Mononuclear cell (primary cell): ENCODE measurements around the gene MYO5B. TPM values are rescaled to one million over a fixed set of nuclear protein-coding genes. Genes with fewer than 3 reads are reported as not detected.
"Not testable (repeated sequence)": the region's sequence is repeated elsewhere in the genome, so short reads cannot be mapped to it uniquely, and the experiment has no call there.

Experiments
- H3K27me3 ChIP-seq: 2 replicates; pipeline ENCODE4 v1.6.0; 2011; ENCODE audit warnings: low read length, control low read depth; ENCODE audit not compliant: insufficient read depth
- H3K4me1 ChIP-seq: 2 replicates; pipeline ENCODE4 v1.5.1; 2011; ENCODE audit warnings: mild to moderate bottlenecking, low read length, control low read depth; ENCODE audit not compliant: insufficient read depth
- H3K4me3 ChIP-seq: 2 replicates; pipeline ENCODE4 v1.5.1; 2011; ENCODE audit warnings: mild to moderate bottlenecking, low read length, moderate library complexity
- H3K9me3 ChIP-seq: 2 replicates; pipeline ENCODE4 v1.5.1; 2011; ENCODE audit warnings: low read depth, mild to moderate bottlenecking, control low read depth, low read length
- total RNA-seq: library from RNA; depleted of rRNA; stranded (reverse); fragments of >200 nt; gene quantifications from one replicate; pipeline ENCODE4 v1.2.3, GENCODE V29; 2012

Gene MYO5B
- total RNA-seq, 1 donor = under 0.01 TPM

DNA sequence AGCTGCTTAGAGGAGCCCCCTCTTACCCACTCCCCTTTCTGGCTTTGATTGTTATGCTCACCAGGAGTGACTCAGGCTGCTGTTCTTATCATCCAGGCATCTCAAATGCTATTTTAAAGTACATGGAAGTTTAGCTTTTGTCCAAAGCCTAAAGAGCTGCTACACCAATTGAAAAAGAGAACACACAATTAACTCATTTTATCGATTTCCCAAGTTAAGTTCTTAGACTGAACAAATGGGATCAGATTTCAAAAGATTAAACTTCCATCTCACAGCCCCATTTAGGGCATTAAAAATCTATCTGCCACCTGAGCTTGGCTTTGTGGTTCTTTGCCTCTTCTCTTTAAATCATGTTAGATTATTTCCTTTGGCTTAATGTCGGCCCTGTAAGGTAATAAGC, 81.2 kb downstream of the MYO5B start:
- H3K27me3 ChIP-seq = no peaks in the 10 kb centered on the region
- no peaks in the 10 kb centered on the region for H3K9me3 ChIP-seq
- no peaks in the 10 kb centered on the region for H3K4me1 ChIP-seq

GRCh38 chr18:50111398-50111797, 83.5 kb downstream of the MYO5B start:
- no peaks in the 10 kb centered on the region for H3K27me3 ChIP-seq

More for the DNA sequence above, 81.2 kb downstream of the MYO5B start:
- no peak overlapping the region for H3K4me3 ChIP-seq

DNA sequence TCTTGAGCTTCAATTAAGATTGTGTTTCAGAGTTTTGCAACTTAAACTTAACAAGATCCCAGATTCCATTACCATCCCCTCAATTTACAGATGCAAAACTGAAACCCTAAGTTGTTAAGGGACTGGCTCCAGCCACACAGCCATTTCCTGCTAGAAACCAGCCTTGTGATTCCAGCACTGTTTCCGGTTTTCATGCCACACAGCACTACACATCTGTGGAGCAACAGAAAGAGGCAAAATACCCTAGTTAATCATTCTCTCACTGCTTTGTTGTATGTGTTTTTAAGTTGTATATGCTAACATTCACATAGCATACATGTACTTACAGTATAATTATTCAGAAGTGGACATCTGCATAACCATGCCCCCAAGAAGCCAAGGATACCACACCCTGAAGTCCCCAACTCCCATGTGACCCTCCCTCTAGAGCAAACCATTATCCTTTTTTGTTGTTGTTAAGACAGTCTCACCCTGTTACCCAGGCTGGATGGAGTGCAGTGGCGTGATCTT, 87.4 kb downstream of the MYO5B start:
- H3K27me3 ChIP-seq = no peaks in the 10 kb centered on the region
- H3K9me3 ChIP-seq = no peaks in the 10 kb centered on the region
- H3K4me3 ChIP-seq = no peak overlapping the region
- H3K4me1 ChIP-seq = no peaks in the 10 kb centered on the region

More at GRCh38 chr18:50111398-50111797, 83.5 kb downstream of the MYO5B start:
- Histone ChIP-seq H3K9me3 (no peaks in the 10 kb centered on the region), H3K4me3 (no peak overlapping the region), H3K4me1 (no peaks in the 10 kb centered on the region)

DNA sequence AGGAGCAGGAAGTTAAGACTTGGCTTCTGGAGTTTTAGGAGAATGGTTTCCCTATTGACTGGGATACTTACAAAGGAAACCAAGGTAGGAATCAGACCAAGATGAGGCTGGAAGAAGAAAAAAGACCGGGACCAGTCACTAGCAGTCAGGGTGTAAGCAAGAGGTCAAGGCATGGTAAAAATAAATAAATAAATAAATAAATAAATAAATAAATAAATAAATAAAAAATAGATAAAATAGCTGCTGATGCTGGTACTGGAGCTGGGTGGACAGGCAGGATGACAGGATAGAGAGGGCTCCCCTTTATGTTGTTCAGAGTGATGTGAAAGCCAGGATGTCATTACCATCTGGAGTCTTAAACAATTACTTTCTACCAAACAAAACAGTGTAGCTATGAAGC, 89.9 kb downstream of the MYO5B start:
- no peaks in the 10 kb centered on the region for H3K27me3 ChIP-seq
- H3K4me1 ChIP-seq = no peaks in the 10 kb centered on the region
- no peaks in the 10 kb centered on the region for H3K9me3 ChIP-seq
- no peak overlapping the region for H3K4me3 ChIP-seq

- no peaks in the 10 kb centered on the region for H3K4me1 ChIP-seq
- H3K27me3 ChIP-seq = no peaks in the 10 kb centered on the region
- no peaks in the 10 kb centered on the region for H3K9me3 ChIP-seq
- no peak overlapping the region for H3K4me3 ChIP-seq
Observed at GRCh38 chr18:50104421-50104820, 90.5 kb downstream of the MYO5B start.

- Histone ChIP-seq H3K4me1 (no peaks in the 10 kb centered on the region), H3K9me3 (no peaks in the 10 kb centered on the region), H3K27me3 (no peaks in the 10 kb centered on the region), H3K4me3 (no peak overlapping the region)
Observed at GRCh38 chr18:50099725-50100407, 95.1 kb downstream of the MYO5B start.

GRCh38 chr18:50097702-50098101, 97.2 kb downstream of the MYO5B start:
- H3K27me3 ChIP-seq = no peaks in the 10 kb centered on the region
- no peak overlapping the region for H3K4me3 ChIP-seq
- H3K4me1 ChIP-seq = no peaks in the 10 kb centered on the region
- no peaks in the 10 kb centered on the region for H3K9me3 ChIP-seq

DNA sequence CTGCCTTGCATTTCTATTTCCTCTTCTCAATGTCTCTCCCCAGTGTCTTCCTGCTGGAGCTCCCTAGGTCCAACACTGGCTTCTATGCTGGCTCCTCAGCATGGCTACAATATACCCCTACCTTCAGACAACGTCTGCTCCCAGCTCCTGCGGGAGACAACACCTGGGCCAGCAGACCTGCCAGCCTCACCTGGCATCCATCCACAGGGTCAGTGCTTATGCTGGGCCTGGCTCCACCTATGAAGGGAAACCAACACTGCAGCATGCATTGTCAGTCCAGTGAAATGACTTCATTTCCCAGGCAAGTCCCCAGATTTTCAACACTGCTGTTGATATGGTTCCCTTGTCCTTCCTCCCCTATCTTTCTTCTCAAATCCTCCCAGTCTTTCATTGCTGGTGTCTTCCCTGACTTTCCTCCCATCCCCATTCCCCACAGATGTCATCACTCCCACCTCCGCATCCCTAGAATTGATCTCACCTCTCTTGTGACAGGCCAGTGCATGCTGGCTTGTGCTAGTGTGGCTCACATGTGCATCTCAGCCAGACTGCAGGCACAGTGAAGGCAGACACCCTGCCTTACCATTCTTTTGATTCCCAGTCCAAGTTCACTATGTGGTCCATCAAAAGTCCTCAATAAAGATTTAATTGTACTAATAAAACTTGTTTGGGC, 98.0 kb downstream of the MYO5B start:
- no peak overlapping the region for H3K4me3 ChIP-seq
- H3K27me3 ChIP-seq = no peaks in the 10 kb centered on the region
- no peaks in the 10 kb centered on the region for H3K9me3 ChIP-seq
- H3K4me1 ChIP-seq = no peaks in the 10 kb centered on the region

DNA sequence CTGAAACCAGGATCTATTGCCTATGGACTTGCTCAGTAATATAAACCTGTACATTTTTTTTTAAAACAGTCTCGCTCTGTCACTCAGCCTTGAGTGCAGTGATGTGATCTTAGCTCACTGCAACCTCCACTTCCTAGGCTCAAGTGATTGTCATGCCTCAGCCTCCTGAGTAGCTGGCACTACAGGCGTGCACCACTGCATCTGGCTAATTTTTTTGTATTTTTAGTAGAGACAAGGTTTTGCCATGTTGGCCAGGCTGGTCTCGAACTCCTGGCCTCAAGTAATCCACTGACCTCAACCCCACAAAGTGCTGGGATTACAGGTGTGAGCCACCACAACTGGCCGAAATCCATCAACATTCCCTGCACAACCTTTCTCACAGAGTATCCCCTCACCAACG, 100.2 kb downstream of the MYO5B start:
- H3K4me3 ChIP-seq, H3K4me1 ChIP-seq, H3K9me3 ChIP-seq, H3K27me3 ChIP-seq: not testable (repeated sequence)

GRCh38 chr18:50094221-50094773, 100.7 kb downstream of the MYO5B start:
- H3K9me3 ChIP-seq = no peaks in the 10 kb centered on the region
- no peaks in the 10 kb centered on the region for H3K27me3 ChIP-seq
- no peak overlapping the region for H3K4me3 ChIP-seq
- H3K4me1 ChIP-seq = no peaks in the 10 kb centered on the region

- H3K4me1 ChIP-seq = no peaks in the 10 kb centered on the region
- no peaks in the 10 kb centered on the region for H3K27me3 ChIP-seq
- H3K9me3 ChIP-seq = no peaks in the 10 kb centered on the region
- H3K4me3 ChIP-seq = no peak overlapping the region
Observed at GRCh38 chr18:50093366-50094064, 101.4 kb downstream of the MYO5B start.

DNA sequence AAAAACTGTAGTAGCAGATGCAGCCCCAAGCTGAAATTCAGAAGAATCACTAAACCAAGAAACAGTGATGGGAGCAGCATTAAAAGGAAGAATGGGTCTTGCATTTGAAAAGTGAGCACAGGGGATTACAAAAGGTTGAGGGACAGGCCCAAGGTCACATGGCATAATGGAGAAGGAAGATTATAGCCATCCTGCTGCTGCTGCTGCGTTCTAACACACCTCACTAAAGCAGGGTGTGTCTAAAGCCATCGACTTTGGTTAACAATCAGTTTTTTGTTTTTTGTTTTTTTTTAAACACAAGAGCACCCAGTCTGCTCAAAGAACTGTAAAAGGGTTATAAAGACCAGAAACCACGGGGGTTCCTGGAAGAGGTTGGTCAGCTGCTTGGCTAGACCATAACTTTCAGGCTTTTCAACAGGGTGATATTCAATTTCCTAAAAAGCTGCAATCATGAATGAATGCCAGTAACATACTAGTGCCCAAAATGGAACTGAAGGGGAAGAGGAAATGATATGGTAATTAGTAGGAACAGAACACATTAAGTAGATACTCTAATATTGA, 102.6 kb downstream of the MYO5B start:
- Histone ChIP-seq H3K27me3 (no peaks in the 10 kb centered on the region), H3K9me3 (no peaks in the 10 kb centered on the region), H3K4me1 (no peaks in the 10 kb centered on the region), H3K4me3 (no peak overlapping the region)

GRCh38 chr18:50091509-50092244, 103.3 kb downstream of the MYO5B start:
- H3K9me3 ChIP-seq = no peaks in the 10 kb centered on the region
- H3K27me3 ChIP-seq = no peaks in the 10 kb centered on the region
- H3K4me3 ChIP-seq = no peak overlapping the region
- no peaks in the 10 kb centered on the region for H3K4me1 ChIP-seq
